OCI-LY3 (cell line): ENCODE data around the gene RASA2.

Experiments used
- EZH2phosphoT487 ChIP-seq: fragments of 200-600 bp; shearing (Covaris generic); IDR thresholded peaks from 2 replicates; pipeline ENCODE4 v1.6.1; 2018; ENCODE audit warnings: antibody characterized with exemption, mixed run types, low read depth
- TF ChIP-seq, protein P1 (sequence below): fragments of 200-600, 300-600 bp; sonication (generic); IDR thresholded peaks from 2 replicates; pipeline ENCODE4 v1.5.1; 2014; ENCODE audit warnings: antibody characterized with exemption, low read length, low read depth

DNA sequence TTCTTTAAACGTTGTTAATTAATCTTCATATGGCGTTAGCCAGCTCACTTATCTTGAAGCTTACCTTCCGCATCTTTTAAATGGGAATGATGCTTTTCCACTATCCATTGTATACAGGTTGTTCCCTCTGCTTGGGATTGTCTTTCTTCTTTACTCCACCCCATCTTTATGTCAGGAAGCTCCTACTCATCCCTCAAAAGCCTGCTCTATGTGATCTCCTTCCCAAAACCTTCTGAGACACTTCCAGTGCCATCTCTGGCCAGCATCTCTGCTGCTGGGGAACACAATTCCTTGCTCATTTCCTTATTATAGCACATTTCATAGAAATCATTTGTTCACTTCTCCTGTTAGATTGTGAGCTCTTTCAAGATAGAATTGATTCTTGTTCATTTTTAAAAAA is 4.3 kb downstream of the RASA2 start:
- TF ChIP-seq, protein P1, sequence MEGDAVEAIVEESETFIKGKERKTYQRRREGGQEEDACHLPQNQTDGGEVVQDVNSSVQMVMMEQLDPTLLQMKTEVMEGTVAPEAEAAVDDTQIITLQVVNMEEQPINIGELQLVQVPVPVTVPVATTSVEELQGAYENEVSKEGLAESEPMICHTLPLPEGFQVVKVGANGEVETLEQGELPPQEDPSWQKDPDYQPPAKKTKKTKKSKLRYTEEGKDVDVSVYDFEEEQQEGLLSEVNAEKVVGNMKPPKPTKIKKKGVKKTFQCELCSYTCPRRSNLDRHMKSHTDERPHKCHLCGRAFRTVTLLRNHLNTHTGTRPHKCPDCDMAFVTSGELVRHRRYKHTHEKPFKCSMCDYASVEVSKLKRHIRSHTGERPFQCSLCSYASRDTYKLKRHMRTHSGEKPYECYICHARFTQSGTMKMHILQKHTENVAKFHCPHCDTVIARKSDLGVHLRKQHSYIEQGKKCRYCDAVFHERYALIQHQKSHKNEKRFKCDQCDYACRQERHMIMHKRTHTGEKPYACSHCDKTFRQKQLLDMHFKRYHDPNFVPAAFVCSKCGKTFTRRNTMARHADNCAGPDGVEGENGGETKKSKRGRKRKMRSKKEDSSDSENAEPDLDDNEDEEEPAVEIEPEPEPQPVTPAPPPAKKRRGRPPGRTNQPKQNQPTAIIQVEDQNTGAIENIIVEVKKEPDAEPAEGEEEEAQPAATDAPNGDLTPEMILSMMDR = no peak
- no peak for TF ChIP-seq EZH2phosphoT487
